Activated CD4-positive, CD25-positive, alpha-beta regulatory T cell treated with anti-CD3 and anti-CD28 coated beads, Interleukin-2, amount 50 U/mL, for 24 hours (primary cell): ENCODE results near the gene ATM.
A peak's percentile ranks its signal among the peaks of the same experiment; 100 is the strongest.
"Not testable (repeated sequence)": the region's sequence is repeated elsewhere in the genome, so short reads cannot be mapped to it uniquely, and the experiment has no call there.

Experiments used
- ATAC-seq, 2 donors: fragments of 150-1000 bp; cut with Tn5 transposase; one replicate each; pipeline ENCODE4 v1.10.0; 2021; ENCODE audit warnings: mild to moderate bottlenecking in 1 of 2, moderate library complexity in 1 of 2

ATM gene

DNA sequence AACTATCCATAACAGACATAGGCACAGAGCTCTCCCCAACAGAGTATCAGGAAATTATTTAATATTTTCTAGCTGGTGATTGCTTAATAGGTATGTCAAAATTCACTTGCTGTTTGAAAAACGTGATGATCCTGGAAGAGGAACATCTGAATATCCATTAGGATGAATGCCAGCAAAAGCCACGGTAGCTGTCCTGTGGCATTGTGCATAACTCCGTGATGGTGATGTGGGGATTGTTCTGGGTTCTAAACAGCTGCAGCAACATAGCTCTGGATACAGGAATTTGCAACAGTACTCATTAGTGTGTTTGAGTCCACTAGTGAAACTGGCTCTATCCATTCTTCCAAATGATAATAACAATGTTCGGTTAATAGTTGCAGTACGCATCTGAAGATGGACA is 165.7 kb downstream of the ATM start:
- ATAC-seq, result no peak

DNA sequence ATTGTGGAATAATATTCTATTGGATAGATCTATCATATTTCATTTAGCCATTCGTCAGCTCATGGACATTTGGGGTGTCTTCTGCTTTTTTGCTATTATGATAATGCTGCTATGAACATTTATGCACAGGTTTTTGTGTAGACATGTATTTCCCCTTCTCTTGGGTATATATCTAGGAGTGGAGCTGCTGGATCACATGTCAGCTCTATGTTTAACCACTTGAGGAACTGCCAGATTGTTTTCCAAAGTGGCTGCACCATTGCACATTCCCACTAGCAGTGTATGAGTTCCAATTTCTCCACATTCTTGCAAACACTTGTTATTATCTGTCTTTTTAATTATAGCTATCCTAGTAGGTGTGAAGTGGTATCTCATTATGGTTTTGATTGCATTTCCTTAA is 169.5 kb downstream of the ATM start:
- ATAC-seq, result no peak

DNA sequence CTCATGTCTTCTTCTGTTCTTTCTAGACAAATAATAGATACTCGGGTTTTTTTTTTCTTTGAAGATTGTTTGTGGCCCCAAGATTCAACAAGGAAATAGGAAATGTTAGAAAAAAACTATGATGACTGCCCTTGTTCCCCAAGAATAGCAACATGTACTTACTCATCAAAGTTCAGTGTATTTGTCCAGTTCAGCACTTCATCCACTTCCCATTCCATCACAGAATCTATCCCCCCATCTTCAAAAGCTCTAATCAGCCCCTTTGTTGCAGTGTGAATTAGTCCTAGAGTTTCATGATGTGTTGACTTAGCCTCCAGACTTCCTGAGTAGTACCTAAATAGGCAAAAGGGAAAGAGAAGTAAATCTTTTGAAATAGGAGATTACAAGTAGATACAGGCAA is 170.2 kb downstream of the ATM start:
- no peak for ATAC-seq

GRCh38 chr11:108394744-108395284 is 171.9 kb downstream of the ATM start:
- no peak for ATAC-seq

DNA sequence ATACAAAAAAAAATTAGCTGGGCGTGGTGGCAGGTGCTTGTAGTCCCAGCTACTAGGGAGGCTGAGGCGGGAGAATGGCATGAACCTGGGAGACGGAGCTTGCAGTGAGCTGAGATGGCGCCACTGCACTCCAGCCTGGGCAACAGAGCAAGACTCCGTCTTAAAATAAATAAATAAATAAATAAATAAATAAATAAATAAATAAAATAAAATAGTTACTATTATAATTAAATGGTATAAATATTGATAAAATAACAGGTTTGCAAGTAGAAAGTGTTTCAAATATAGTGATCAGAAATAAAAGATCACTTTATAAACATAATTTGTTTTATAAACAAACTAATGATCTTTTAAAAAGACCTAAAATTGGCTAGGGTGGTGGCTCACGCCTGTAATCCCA is 173.8 kb downstream of the ATM start:
- not testable (repeated sequence) for ATAC-seq

- ATAC-seq, result no peak
Measured at GRCh38 chr11:108398439-108398838, 175.6 kb downstream of the ATM start.

DNA sequence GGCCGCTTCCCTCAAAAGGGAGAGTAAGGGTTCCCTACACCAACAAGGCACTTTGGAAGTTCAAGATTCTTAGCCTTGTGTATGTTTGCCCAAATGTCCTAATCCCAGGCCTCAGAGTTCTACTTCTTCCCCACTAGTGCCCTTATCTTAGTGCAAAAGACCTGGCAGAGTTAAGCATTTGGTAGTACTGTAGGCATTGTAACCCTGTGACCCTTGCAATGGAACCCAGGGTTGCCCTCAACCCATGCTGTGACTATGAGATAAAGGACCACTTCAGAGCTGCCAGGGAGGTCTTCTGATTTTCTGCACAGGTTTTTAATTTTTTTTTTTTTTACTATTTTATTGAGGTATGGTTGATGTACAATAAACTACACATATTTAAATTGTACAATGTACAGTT is 179.4 kb downstream of the ATM start:
- no peak for ATAC-seq

GRCh38 chr11:108403052-108403451 is 180.2 kb downstream of the ATM start:
- peak in 1 of 2 donors; percentile 58 for ATAC-seq

DNA sequence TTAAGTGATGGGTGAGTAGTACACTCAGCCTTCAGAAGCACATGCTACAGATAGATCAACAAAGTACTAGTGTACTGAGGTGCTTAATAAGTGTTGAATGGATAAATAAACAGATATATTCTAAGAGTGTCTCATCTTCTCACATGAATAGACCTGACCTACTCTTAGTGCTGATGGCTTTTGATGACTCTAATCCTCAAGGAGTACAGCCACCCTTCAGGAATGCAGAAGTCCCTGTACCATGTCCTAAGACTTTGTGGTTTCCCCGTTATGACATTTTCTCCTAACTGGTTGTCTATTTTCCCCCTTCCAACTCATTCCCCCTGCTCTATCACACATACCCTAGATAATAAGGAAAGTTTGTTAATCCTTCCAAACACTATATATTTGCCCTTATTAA is 182.8 kb downstream of the ATM start:
- ATAC-seq, result no peak

DNA sequence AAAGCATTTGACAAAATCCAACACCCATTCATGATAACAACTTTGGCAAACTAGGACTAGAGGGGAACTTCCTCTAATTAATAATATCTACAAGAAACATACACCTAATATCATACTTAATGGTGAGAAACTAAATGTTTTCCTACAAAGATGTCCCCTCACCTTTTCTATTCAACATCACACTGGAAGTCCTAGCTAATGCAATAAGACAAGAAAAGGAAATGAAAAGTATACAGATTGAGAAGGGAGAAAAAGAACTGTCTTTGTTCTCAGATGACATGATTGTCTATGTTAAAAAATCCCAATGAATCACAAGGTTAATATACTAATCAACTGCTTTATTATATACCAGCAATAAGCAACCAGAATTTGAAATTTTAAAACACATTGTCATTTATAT is 192.1 kb downstream of the ATM start:
- no peak for ATAC-seq

GRCh38 chr11:108417551-108417950 is 194.7 kb downstream of the ATM start:
- ATAC-seq, result not testable (repeated sequence)
